SK-N-SH (cell line): ENCODE results near the gene DEPP1. TPM values are rescaled to one million over a fixed set of nuclear protein-coding genes. Genes with fewer than 3 reads are reported as not detected.

Source experiments
- CTCF ChIA-PET: fragments of 300-600, 350-600 bp; formaldehyde crosslinking; extraction: SDS; loops from one replicate; lab custom pipeline; 2021; lab: Yijun Ruan, JAX
- POLR2A ChIA-PET: fragments of 350-600 bp; sonication (Branson Sonifier 250); formaldehyde crosslinking; extraction: SDS; loops from one replicate; lab custom pipeline; 2020; ENCODE audit warnings: antibody characterized with exemption, inconsistent platforms; lab: Yijun Ruan, JAX
- DNase-seq: peaks from one replicate; pipeline ENCODE4 v3.0.0; 2012
- H2AFZ ChIP-seq: fragments of 200-600 bp; sonication (generic); 2 replicates; pipeline ENCODE4 v1.8.1; 2016; ENCODE audit warnings: antibody characterized with exemption, mild to moderate bottlenecking, low read depth
- H3F3A ChIP-seq: fragments of 200-600 bp; sonication (generic); replicated peaks from 2 replicates; pipeline ENCODE3; 2016; ENCODE audit warnings: antibody characterized with exemption, mild to moderate bottlenecking; ENCODE audit not compliant: insufficient read depth
- H3K27ac ChIP-seq, 2 experiments: fragments of 200-500 bp in 1 of 2; fragments of 200-600 bp in 1 of 2; sonication (Bioruptor generic) in 1 of 2; sonication (generic), shearing (Covaris generic) in 1 of 2; 2 replicates each; pipeline versions ENCODE4 v1.5.1 to v1.6.1; 2014 to 2016; ENCODE audit warnings: low read depth in 2 of 2, inconsistent platforms in 1 of 2, low read length in 1 of 2, mild to moderate bottlenecking in 1 of 2, mixed read lengths in 1 of 2
- H3K27me3 ChIP-seq: fragments of 200-600 bp; sonication (generic), shearing (Covaris generic); 2 replicates; pipeline ENCODE4 v1.6.1; 2016; ENCODE audit warnings: mixed run types; ENCODE audit not compliant: insufficient read depth
- H3K36me3 ChIP-seq, 2 experiments: fragments of 200-500 bp in 1 of 2; fragments of 200-600 bp in 1 of 2; sonication (Bioruptor generic) in 1 of 2; sonication (generic) in 1 of 2; replicated peaks in 1 of 2; 2 replicates each; pipeline versions ENCODE3 to v1.5.1; 2014 to 2016; ENCODE audit warnings: low read length in 1 of 2, mild to moderate bottlenecking in 1 of 2; ENCODE audit not compliant: insufficient read depth in 2 of 2, control insufficient read depth in 1 of 2
- H3K4me1 ChIP-seq, 2 experiments: fragments of 200-500 bp in 1 of 2; fragments of 200-600 bp in 1 of 2; sonication (Bioruptor generic) in 1 of 2; sonication (generic), shearing (Covaris generic) in 1 of 2; 2 replicates each; pipeline versions ENCODE4 v1.5.1 to v1.6.1; 2014 to 2016; ENCODE audit warnings: low read depth in 1 of 2, low read length in 1 of 2, mixed run types in 1 of 2; ENCODE audit not compliant: insufficient read depth in 2 of 2, control insufficient read depth in 1 of 2
- H3K4me2 ChIP-seq: fragments of 200-600 bp; sonication (generic), shearing (Covaris generic); 2 replicates; pipeline ENCODE4 v1.6.1; 2017; ENCODE audit warnings: mixed run types
- H3K4me3 ChIP-seq, 2 experiments: fragments of 200-500 bp in 1 of 2; fragments of 200-600 bp in 1 of 2; sonication (Bioruptor generic) in 1 of 2; sonication (generic), shearing (Covaris generic) in 1 of 2; 2 replicates each; pipeline versions ENCODE4 v1.5.1 to v1.8.1; 2014 to 2016; ENCODE audit warnings: low read depth in 2 of 2, inconsistent platforms in 1 of 2, low read length in 1 of 2, mild to moderate bottlenecking in 1 of 2, mixed read lengths in 1 of 2, moderate library complexity in 1 of 2
- H3K79me2 ChIP-seq: fragments of 200-600 bp; sonication (generic); 2 replicates; pipeline ENCODE4 v1.8.1; 2017; ENCODE audit warnings: mild to moderate bottlenecking; ENCODE audit not compliant: insufficient read depth
- H3K9ac ChIP-seq: fragments of 200-600 bp; sonication (generic); 2 replicates; pipeline ENCODE4 v1.6.1; 2017; ENCODE audit warnings: mixed run types
- H3K9me2 ChIP-seq: fragments of 200-600 bp; sonication (generic); 2 replicates; pipeline ENCODE4 v1.6.1; 2017; ENCODE audit warnings: mixed run types
- H3K9me3 ChIP-seq: fragments of 200-600 bp; sonication (generic); 2 replicates; pipeline ENCODE4 v1.6.1; 2017; ENCODE audit warnings: mixed run types, mild to moderate bottlenecking, moderate library complexity
- H4K20me1 ChIP-seq: fragments of 200-600 bp; sonication (generic); 2 replicates; pipeline ENCODE4 v1.6.1; 2017; ENCODE audit warnings: mild to moderate bottlenecking, mixed run types; ENCODE audit not compliant: insufficient read depth
- CHD2 ChIP-seq: fragments of 150-350 bp; IDR thresholded peaks from 2 replicates; pipeline ENCODE4 v1.6.1; 2018; ENCODE audit warnings: low read length; ENCODE audit not compliant: partially characterized antibody
- GABPA ChIP-seq: IDR thresholded peaks from 2 replicates; pipeline ENCODE4 v1.4.0; 2012; ENCODE audit warnings: low read depth, mild to moderate bottlenecking
- JUND ChIP-seq: IDR thresholded peaks from 2 replicates; pipeline ENCODE4 v1.4.0; 2012
- MXI1 ChIP-seq: IDR thresholded peaks from 2 replicates; pipeline ENCODE4 v1.6.1; 2012; ENCODE audit warnings: mild to moderate bottlenecking, low read depth, low read length, improper control_type of control experiment
- NFIC ChIP-seq: IDR thresholded peaks from 2 replicates; pipeline ENCODE4 v1.4.0; 2012; ENCODE audit warnings: borderline replicate concordance
- RFX5 ChIP-seq: IDR thresholded peaks from 2 replicates; pipeline ENCODE4 v1.6.1; 2012; ENCODE audit warnings: mild to moderate bottlenecking, improper control_type of control experiment, low read length
- TCF12 ChIP-seq: IDR thresholded peaks from 2 replicates; pipeline ENCODE4 v1.4.0; 2012
- WGBS: methylation state at CpG from one replicate; pipeline ENCODE4 v1.1.6; 2017; ENCODE audit warnings: low lambda C conversion rate; 5-methylcytosine and 5-hydroxymethylcytosine counted together
- polyA plus RNA-seq, 3 experiments: library from polyadenylated mRNA; depleted of rRNA; stranded (reverse); fragments of >200 nt; gene quantifications; 2 replicates each; pipeline ENCODE4 v1.2.3, GENCODE V29; 2012
- TF ChIP-seq, protein P1 (sequence below): fragments of 150-350 bp; IDR thresholded peaks from 2 replicates; pipeline ENCODE4 v1.6.1; 2016; ENCODE audit warnings: mild to moderate bottlenecking, low read depth, low read length
- TF ChIP-seq, protein P2 (sequence below): fragments of 150-350 bp; IDR thresholded peaks from 2 replicates; pipeline ENCODE4 v1.6.1; 2017; ENCODE audit warnings: antibody characterized with exemption, low read length, low read depth, borderline replicate concordance
- TF ChIP-seq, protein P3 (sequence below): IDR thresholded peaks from 2 replicates; pipeline ENCODE4; 2012

Gene DEPP1
- polyA plus RNA-seq, 1 of the 3 experiments (the other 2 are of a cell fraction), result 5.3 TPM

DNA sequence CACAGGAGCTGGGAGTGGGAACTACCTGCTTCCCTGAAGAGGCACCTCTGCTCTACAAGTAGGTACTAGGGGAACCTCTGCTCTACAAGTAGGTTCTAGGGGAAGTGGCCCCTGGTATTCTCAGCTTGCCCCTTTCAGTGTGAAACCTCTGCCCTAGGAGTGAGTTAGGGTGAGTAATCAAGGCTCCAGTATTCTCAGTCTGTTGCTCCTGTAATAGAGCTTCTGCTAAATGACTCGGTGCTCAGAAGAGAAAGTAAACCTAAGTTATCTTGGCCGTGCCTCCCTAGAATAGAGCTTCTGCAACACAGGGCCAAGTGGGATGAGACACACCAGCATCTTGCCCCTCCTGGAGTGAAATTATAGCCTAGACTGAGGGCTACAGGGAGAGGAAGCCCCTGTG, 32.4 kb downstream of the DEPP1 start:
- no peak overlapping the region for H3K4me2 ChIP-seq
- no peak overlapping the region for H2AFZ ChIP-seq
- H3F3A ChIP-seq, result no peaks in the 10 kb centered on the region
- H3K4me1 ChIP-seq, result peaks cover 0 to 4% of the 10 kb centered on the region in 2 experiments; a peak in 1 of 4 replicates
- H3K9ac ChIP-seq, result no peak overlapping the region
- WGBS, result 67% methylated on average over 2 of the region's 2 CpGs
- DNase-seq, result no peak
- TF ChIP-seq MXI1, result no peak
- POLR2A ChIA-PET, result interaction anchor here (1.2 kb wide), 1 partner anchor 12 kb away, joined by 4 read pairs; no protein-coding TSS in a partner anchor
- H3K79me2 ChIP-seq, result no peaks in the 10 kb centered on the region
- CTCF ChIA-PET, result interaction anchor here (6.5 kb wide), 1 partner anchor 13 kb away, joined by 44 read pairs; no protein-coding TSS in a partner anchor
- H4K20me1 ChIP-seq, result no peaks in the 10 kb centered on the region
- H3K36me3 ChIP-seq, result no peaks in the 10 kb centered on the region
- H3K27ac ChIP-seq, result no peak overlapping the region
- H3K9me3 ChIP-seq, result peaks cover 9% of the 10 kb centered on the region; the same call in 1 of the 2 replicates
- H3K4me3 ChIP-seq, result no peak overlapping the region
- H3K9me2 ChIP-seq, result no peaks in the 10 kb centered on the region
- no peaks in the 10 kb centered on the region for H3K27me3 ChIP-seq

DNA sequence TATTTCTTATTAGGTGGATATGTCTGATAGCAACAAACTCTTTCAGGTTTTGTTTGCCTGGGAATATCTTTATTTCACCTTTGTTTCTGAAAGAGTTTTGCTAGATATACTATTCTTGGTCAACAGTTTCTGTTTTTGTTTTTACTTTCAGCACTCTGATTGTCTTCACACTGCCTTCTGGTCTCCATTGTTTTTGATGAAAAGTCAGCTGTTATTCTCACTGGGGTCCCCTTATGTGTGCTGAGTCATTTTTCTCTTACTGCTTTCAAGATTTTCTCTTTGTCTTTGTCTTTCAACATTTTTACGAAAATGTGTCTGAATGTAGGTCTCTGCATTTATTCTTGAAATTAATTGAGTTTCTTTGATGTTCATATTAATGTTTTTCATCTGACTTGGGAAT, 34.3 kb downstream of the DEPP1 start:
- no peak overlapping the region for H3K4me2 ChIP-seq
- no peaks in the 10 kb centered on the region for H3K9me2 ChIP-seq
- TF ChIP-seq NFIC (no peak), JUND (no peak), TCF12 (no peak), MXI1 (no peak), CHD2 (no peak), RFX5 (no peak), GABPA (no peak)
- TF ChIP-seq, protein P1, sequence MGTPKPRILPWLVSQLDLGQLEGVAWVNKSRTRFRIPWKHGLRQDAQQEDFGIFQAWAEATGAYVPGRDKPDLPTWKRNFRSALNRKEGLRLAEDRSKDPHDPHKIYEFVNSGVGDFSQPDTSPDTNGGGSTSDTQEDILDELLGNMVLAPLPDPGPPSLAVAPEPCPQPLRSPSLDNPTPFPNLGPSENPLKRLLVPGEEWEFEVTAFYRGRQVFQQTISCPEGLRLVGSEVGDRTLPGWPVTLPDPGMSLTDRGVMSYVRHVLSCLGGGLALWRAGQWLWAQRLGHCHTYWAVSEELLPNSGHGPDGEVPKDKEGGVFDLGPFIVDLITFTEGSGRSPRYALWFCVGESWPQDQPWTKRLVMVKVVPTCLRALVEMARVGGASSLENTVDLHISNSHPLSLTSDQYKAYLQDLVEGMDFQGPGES, result no peak
- TF ChIP-seq, protein P2, sequence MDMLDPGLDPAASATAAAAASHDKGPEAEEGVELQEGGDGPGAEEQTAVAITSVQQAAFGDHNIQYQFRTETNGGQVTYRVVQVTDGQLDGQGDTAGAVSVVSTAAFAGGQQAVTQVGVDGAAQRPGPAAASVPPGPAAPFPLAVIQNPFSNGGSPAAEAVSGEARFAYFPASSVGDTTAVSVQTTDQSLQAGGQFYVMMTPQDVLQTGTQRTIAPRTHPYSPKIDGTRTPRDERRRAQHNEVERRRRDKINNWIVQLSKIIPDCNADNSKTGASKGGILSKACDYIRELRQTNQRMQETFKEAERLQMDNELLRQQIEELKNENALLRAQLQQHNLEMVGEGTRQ, result no peak
- TF ChIP-seq, protein P3, sequence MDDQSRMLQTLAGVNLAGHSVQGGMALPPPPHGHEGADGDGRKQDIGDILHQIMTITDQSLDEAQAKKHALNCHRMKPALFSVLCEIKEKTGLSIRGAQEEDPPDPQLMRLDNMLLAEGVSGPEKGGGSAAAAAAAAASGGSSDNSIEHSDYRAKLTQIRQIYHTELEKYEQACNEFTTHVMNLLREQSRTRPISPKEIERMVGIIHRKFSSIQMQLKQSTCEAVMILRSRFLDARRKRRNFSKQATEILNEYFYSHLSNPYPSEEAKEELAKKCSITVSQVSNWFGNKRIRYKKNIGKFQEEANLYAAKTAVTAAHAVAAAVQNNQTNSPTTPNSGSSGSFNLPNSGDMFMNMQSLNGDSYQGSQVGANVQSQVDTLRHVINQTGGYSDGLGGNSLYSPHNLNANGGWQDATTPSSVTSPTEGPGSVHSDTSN, result no peak
- no peaks in the 10 kb centered on the region for H3K27me3 ChIP-seq
- H3K9me3 ChIP-seq, result peaks cover 9% of the 10 kb centered on the region; the same call in 1 of the 2 replicates
- no peaks in the 10 kb centered on the region for H3K36me3 ChIP-seq
- H3K4me3 ChIP-seq, result no peak overlapping the region
- H3F3A ChIP-seq, result no peaks in the 10 kb centered on the region
- no peaks in the 10 kb centered on the region for H4K20me1 ChIP-seq
- H3K27ac ChIP-seq, result no peak overlapping the region
- POLR2A ChIA-PET, result no interaction called here
- no peaks in the 10 kb centered on the region for H3K79me2 ChIP-seq
- no peak overlapping the region for H2AFZ ChIP-seq
- DNase-seq, result no peak
- no peak overlapping the region for H3K9ac ChIP-seq
- 0% methylated on average over 1 of the region's 1 CpG for WGBS
- CTCF ChIA-PET, result interaction anchor here (0.6 to 3.6 kb wide), 2 partner anchors 12 to 129 kb away, joined by 3 to 12 read pairs; no protein-coding TSS in a partner anchor
- H3K4me1 ChIP-seq, result no peaks in the 10 kb centered on the region
